GM23248 (cell line): ENCODE data around the gene LAMA3.

ENCODE experiments used
- EZH2 ChIP-seq: fragments of 200-600 bp; sonication (generic); IDR thresholded peaks from 2 replicates; pipeline ENCODE4 v1.6.1; 2018; ENCODE audit warnings: antibody characterized with exemption, mild to moderate bottlenecking; ENCODE audit not compliant: insufficient read depth, poor library complexity, severe bottlenecking
- EZH2phosphoT487 ChIP-seq: fragments of 200-600 bp; sonication (generic); IDR thresholded peaks from 2 replicates; pipeline ENCODE4 v1.6.1; 2018; ENCODE audit warnings: antibody characterized with exemption, moderate library complexity, mild to moderate bottlenecking, low read depth; ENCODE audit not compliant: insufficient read depth

- TF ChIP-seq EZH2phosphoT487, result no peak
- TF ChIP-seq EZH2, result no peak
These were observed 133.5 kb downstream of the LAMA3 start for GRCh38 chr18:23822590-23823385.
